Activated CD4-positive, alpha-beta T cell treated with anti-CD3 and anti-CD28 coated beads for 36 hours (primary cell): ENCODE measurements around the gene RGR. TPM values are rescaled to one million over a fixed set of nuclear protein-coding genes. Genes with fewer than 3 reads are reported as not detected.

ENCODE experiments used
- ATAC-seq: fragments of 200-7000 bp; cut with Tn5 transposase; one replicate; pipeline ENCODE4 v1.10.0; 2021; ENCODE audit warnings: mild to moderate bottlenecking, moderate library complexity
- CTCF ChIA-PET: fragments of 350-600 bp; sonication (Branson Sonifier 250); formaldehyde crosslinking; loops from one replicate; lab custom pipeline; 2021; ENCODE audit warnings: antibody characterized with exemption; lab: Charles Lee
- POLR2A ChIA-PET: fragments of 350-600 bp; sonication (Branson Sonifier 250); formaldehyde crosslinking; loops from one replicate; lab custom pipeline; 2021; ENCODE audit warnings: antibody characterized with exemption, inconsistent platforms; lab: Charles Lee
- DNase-seq: peaks from one replicate; pipeline ENCODE4 v3.0.0-alpha.2; 2020
- H3K27ac Mint-ChIP-seq: one replicate; pipeline ENCODE4 v1.8.0; 2021; ENCODE audit warnings: mixed read lengths
- H3K27me3 Mint-ChIP-seq: one replicate; pipeline ENCODE4 v1.8.0; 2021; ENCODE audit warnings: mixed read lengths
- H3K36me3 Mint-ChIP-seq: one replicate; pipeline ENCODE4 v1.8.0; 2021; ENCODE audit warnings: low read depth, mixed read lengths
- H3K4me1 Mint-ChIP-seq: one replicate; pipeline ENCODE4 v1.8.0; 2021; ENCODE audit warnings: mixed read lengths
- H3K4me3 Mint-ChIP-seq: one replicate; pipeline ENCODE4 v1.8.0; 2021; ENCODE audit warnings: mild to moderate bottlenecking, moderate library complexity, mixed read lengths
- H3K9me3 Mint-ChIP-seq: one replicate; pipeline ENCODE4 v1.8.0; 2021; ENCODE audit warnings: low read depth, mixed read lengths
- intact Hi-C, 2 experiments: fragments of 100-400 bp; cut with DNase I in 1 of 2; cut with micrococcal nuclease in 1 of 2; formaldehyde crosslinking; loops; one replicate each; pipeline versions ENCODE4 v1.14.2 to v1.15.1; 2022 to 2024; cut with DNase I, micrococcal nuclease
- total RNA-seq, 2 experiments: library from RNA; stranded (reverse); gene quantifications; one replicate each; pipeline ENCODE4 v1.2.3, GENCODE V29; 2021

RGR gene
- total RNA-seq, 2 experiments from 2014 or later = not detected

DNA sequence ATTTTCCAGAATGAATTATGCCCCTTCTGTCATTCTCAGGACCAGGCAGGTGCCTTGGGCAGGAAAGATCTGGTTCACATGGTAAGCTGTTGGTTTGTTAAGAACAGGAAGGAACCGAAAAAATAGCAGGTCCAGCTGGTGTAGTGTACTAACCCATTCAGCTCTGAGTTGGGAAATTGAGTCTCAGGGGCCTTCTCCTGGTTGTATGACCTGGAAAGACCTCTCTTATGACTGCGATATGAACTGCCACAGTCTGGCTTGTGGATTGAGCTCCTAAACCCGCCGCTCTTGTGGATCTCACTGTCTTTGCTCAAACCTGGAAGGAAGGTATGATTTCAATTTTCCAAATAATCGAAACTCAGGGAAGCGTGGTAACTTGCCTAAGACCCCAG is 8.1 kb upstream of the RGR start:
- DNase-seq (no peak), ATAC-seq (no peak)
- no peaks in the 10 kb centered on the region for H3K36me3 Mint-ChIP-seq
- H3K4me3 Mint-ChIP-seq = no peak overlapping the region
- POLR2A ChIA-PET = no interaction called here
- H3K27me3 Mint-ChIP-seq = peaks cover 11% of the 10 kb centered on the region
- intact Hi-C loops = no loop called here
- H3K27ac Mint-ChIP-seq = no peak overlapping the region
- no peaks in the 10 kb centered on the region for H3K4me1 Mint-ChIP-seq
- CTCF ChIA-PET = interaction anchor here (0.7 to 1.6 kb wide), 6 partner anchors 11 to 89 kb away, joined by 3 to 7 read pairs (median 4); no protein-coding TSS in a partner anchor
- no peaks in the 10 kb centered on the region for H3K9me3 Mint-ChIP-seq

DNA sequence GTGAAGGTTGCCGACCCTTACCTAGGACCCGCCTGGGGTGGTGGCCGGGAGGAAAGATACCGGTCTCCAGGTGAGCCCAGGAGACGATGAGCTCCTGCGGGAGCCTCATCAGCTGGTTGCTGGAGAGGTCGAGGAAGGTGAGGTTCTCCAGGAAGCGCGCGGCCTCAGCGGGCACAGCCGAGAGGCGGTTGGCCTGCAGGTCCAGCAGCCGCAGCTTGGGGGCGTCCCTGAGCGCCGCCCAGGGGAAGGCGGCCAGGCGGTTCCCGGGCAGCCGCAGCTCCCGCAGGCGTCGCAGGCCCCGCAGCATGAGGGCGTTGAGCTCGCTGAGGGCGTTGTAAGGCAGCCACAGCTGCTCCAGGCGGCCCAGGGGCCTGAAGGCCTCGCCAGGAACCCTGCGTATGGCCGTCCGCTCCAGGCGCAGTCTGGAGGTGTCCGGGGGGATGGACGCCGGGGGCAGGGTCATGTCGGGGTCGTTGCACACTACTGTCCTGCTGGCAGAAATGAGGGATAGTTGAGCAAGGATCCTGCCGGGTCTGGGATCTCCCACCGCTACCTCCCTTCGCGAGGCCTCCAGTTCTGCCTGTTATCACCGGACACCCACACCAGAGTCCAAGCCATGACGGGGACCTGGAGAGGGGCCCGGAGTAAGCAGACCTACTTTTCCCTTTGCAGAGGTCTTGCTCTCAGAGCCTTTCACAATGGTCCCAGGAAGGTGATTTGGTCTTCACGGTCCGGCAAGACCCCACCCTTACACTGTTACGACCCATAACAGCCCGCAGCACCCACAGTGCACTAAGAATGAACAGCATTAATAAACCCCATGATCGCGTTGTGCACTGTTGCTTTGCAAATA is 7.4 kb upstream of the RGR start:
- Mint-ChIP-seq H3K36me3 (no peaks in the 10 kb centered on the region), H3K4me1 (no peaks in the 10 kb centered on the region), H3K27ac (no peak overlapping the region), H3K9me3 (no peaks in the 10 kb centered on the region), H3K27me3 (peaks cover 9% of the 10 kb centered on the region), H3K4me3 (no peak overlapping the region)
- peak; percentile 47 for DNase-seq
- CTCF ChIA-PET = interaction anchor here (0.7 to 1.6 kb wide), 5 partner anchors 11 to 90 kb away, joined by 3 to 7 read pairs (median 4); no protein-coding TSS in a partner anchor
- intact Hi-C loops = no loop called here
- no peak for ATAC-seq
- POLR2A ChIA-PET = no interaction called here

DNA sequence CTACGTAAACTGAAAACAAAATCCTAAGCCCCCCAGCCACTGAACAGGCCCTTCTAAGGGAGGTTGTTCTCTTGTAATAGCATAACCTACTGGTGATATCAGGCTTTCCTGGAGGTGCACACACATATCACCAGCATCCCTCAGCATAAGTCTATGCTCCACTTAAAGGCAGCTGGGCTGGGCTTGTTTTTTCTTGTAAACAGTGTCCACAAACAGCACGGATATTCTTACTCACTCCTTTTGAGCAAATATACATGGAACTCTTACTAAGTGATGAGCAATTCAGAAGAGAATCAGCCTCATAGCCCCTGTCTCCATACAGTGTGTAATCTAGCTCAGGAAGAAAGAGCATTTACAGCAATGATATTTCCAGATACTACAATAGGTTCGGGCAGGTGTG is 5.9 kb upstream of the RGR start:
- no peak overlapping the region for H3K4me3 Mint-ChIP-seq
- H3K4me1 Mint-ChIP-seq = no peaks in the 10 kb centered on the region
- ATAC-seq (no peak), DNase-seq (no peak)
- H3K9me3 Mint-ChIP-seq = no peaks in the 10 kb centered on the region
- POLR2A ChIA-PET = no interaction called here
- no peaks in the 10 kb centered on the region for H3K36me3 Mint-ChIP-seq
- peaks cover 9% of the 10 kb centered on the region for H3K27me3 Mint-ChIP-seq
- no peak overlapping the region for H3K27ac Mint-ChIP-seq
- intact Hi-C loops = no loop called here
- CTCF ChIA-PET = interaction anchor here (0.8 to 1.4 kb wide), 5 partner anchors 18 to 301 kb away, joined by 3 to 8 read pairs (median 4); no protein-coding TSS in a partner anchor

DNA sequence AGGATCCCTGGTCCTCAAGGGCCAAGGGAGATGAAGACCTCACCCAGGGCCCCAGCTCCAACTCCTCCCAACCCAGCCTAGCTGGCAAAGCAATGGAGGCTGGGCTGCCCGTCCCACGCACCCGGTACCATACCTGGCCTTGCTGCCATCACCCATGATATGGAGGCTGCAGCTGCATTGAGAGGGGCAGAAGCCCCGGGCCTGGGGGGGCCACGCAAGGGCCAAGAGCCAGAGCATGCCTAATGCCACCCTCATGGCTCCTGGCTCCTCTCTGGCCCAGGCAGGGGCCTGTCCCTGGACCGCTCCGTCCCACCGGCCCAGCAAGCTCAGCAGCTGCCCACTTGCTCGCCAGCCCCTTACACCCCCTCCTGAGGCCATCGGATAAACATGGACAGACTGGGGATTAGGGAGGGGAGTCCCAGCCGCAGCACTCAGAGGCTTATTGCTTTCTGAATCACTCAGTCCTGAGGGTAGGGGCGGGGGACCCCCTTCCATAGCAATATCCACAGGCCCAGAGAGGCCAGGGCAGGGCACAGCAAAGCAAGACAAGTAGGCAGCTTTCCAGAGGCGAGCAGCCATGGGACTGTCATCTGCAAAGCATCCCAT is 3.6 kb upstream of the RGR start, which contains the start of gene LRIT1:
LRIT1 (minus strand) TSS at position 362 of the 606 bp plus-strand sequence; CDS start at position 255, 107 bp downstream.
- ATAC-seq (no peak), DNase-seq (no peak)
- ChIA-PET CTCF (interaction anchor here (1.0 to 1.5 kb wide), 2 partner anchors 26 to 189 kb away, joined by 3 read pairs; no protein-coding TSS in a partner anchor), POLR2A (no interaction called here)
- no peaks in the 10 kb centered on the region for H3K9me3 Mint-ChIP-seq
- peaks cover 4% of the 10 kb centered on the region for H3K27me3 Mint-ChIP-seq
- no peak within 1 kb of the TSS for H3K27ac Mint-ChIP-seq
- no peaks in the 10 kb centered on the region for H3K4me1 Mint-ChIP-seq
- intact Hi-C loops = no loop called here
- no peak within 1 kb of the TSS for H3K4me3 Mint-ChIP-seq
- H3K36me3 Mint-ChIP-seq = no peaks in the 10 kb centered on the region

DNA sequence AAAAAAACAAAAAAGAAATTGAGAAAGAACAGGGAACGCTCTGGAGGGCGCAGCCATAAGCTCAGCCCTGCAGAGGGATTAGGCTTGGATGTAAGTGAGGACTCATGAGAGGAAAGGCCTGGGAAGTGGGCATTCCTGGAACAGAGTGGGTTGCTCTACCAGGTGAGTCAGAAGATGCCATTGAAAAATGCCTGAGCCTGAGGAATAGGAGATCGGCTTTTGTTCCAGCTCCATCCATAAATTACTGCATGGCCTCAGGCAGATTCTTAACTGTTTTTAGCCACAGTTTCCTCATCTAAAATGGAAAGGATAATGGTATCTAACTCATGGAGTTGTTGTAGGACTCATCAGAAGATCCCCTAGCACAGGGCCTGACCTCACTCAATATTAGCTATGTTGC is 1.1 kb upstream of the RGR start:
- no peak for DNase-seq
- Mint-ChIP-seq H3K4me1 (no peaks in the 10 kb centered on the region), H3K27me3 (no peaks in the 10 kb centered on the region), H3K36me3 (no peaks in the 10 kb centered on the region), H3K9me3 (no peaks in the 10 kb centered on the region), H3K27ac (no peak overlapping the region), H3K4me3 (no peak overlapping the region)
- CTCF ChIA-PET = interaction anchor here (0.7 to 1.7 kb wide), 2 partner anchors 10 to 293 kb away, joined by 3 to 5 read pairs; no protein-coding TSS in a partner anchor
- intact Hi-C loops = no loop called here
- POLR2A ChIA-PET = no interaction called here
- no peak for ATAC-seq

DNA sequence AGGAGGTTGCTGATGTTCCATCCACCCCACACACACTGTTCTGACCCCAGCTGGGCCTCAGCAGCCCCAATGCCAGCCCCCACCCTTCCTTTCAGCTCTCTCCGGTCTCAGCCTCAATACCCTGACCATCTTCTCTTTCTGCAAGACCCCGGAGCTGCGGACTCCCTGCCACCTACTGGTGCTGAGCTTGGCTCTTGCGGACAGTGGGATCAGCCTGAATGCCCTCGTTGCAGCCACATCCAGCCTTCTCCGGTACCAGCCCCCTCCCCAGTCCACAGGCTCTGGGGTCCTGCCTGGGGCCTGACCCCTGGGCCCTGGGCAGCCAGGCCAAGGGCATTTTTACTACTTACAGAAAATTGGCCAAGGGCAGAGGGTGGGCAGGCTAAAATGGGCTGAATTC is 2.6 kb downstream of the RGR start:
- intact Hi-C loops = no loop called here
- H3K4me3 Mint-ChIP-seq = no peak overlapping the region
- ChIA-PET POLR2A (no interaction called here), CTCF (interaction anchor here (0.6 to 2.4 kb wide), 5 partner anchors 9 to 301 kb away, joined by 3 to 10 read pairs (median 3); no protein-coding TSS in a partner anchor)
- DNase-seq (no peak), ATAC-seq (no peak)
- H3K36me3 Mint-ChIP-seq = no peaks in the 10 kb centered on the region
- H3K27ac Mint-ChIP-seq = no peak overlapping the region
- no peaks in the 10 kb centered on the region for H3K27me3 Mint-ChIP-seq
- no peaks in the 10 kb centered on the region for H3K4me1 Mint-ChIP-seq
- no peaks in the 10 kb centered on the region for H3K9me3 Mint-ChIP-seq

DNA sequence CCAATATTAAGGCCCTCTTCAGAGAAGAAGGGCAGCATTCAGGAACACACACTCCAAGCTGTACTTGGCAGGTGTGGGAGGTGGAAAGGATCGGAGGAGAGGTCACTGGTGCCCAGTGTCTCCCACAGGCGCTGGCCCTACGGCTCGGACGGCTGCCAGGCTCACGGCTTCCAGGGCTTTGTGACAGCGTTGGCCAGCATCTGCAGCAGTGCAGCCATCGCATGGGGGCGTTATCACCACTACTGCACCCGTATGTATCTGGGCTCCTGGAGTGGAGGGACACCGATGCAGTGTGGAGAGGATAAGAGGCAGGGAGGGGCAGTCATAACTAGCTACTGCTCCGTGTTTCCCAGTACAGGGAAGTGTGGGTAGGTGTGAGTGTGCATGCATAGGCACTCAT is 3.9 kb downstream of the RGR start:
- Mint-ChIP-seq H3K27ac (no peak overlapping the region), H3K9me3 (no peaks in the 10 kb centered on the region)
- POLR2A ChIA-PET = no interaction called here

DNA sequence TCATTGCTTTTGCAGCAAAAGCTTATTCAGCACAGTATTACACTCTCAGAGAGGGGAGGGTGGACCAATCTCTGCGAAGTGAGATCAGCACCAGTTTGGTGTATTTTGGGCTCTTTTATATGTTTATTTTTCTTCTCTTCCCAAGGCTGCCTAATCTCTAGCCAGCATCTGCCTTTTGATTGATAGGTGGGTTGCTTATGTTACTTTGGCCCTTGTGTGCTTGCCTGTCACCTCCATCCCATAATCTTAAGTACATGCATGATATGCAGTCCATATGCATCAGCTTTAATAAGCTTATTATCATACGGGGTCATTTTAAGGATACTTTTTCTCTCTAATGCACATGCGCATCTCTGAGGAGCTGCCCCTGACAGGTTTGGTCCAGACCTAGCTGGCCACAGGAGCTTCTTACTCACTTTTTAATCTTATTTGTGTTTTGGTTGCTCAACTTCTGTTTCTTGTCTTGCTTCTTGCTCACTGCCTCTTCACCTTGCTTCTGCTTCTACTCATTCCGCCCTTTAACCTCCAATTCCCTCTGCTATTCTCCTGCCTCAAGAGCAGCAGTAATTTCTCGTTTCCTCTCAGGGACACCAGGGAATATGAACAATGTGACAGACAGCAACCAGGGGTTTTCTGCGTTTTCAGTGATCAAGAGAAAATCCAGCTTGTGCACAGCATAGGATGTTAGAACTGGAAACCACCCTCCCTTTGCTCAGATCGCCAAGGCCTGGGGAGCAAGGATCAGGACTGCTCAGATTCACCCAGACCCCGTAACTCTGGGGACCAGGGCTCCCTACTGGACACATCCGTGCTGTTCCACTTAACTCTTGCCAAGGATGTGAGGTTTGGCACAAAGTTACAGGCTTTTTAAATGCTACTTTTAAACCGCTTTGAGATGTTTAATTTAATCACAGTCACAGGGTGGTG is 10.0 kb downstream of the RGR start:
- Mint-ChIP-seq H3K27me3 (peaks cover 9% of the 10 kb centered on the region), H3K4me1 (peaks cover 5% of the 10 kb centered on the region), H3K9me3 (no peaks in the 10 kb centered on the region), H3K4me3 (no peak overlapping the region), H3K27ac (no peak overlapping the region), H3K36me3 (no peaks in the 10 kb centered on the region)
- intact Hi-C loops = loop anchor here in 1 of 2 experiments (5.0 kb wide), 1 partner anchor 108 kb away; no protein-coding TSS in a partner anchor
- ATAC-seq = no peak
- ChIA-PET CTCF (interaction anchor here (0.6 to 2.0 kb wide), 3 partner anchors 12 to 285 kb away, joined by 3 to 6 read pairs (median 3); no protein-coding TSS in a partner anchor), POLR2A (no interaction called here)
- DNase-seq = no peak

More for the DNA sequence above, 3.9 kb downstream of the RGR start:
- intact Hi-C loops = no loop called here
- H3K36me3 Mint-ChIP-seq = no peaks in the 10 kb centered on the region
- ATAC-seq (no peak), DNase-seq (no peak)
- CTCF ChIA-PET = interaction anchor here (1.3 to 2.4 kb wide), 3 partner anchors 8 to 300 kb away, joined by 3 to 10 read pairs (median 4); no protein-coding TSS in a partner anchor
- no peak overlapping the region for H3K4me3 Mint-ChIP-seq
- H3K27me3 Mint-ChIP-seq = no peaks in the 10 kb centered on the region
- H3K4me1 Mint-ChIP-seq = no peaks in the 10 kb centered on the region

DNA sequence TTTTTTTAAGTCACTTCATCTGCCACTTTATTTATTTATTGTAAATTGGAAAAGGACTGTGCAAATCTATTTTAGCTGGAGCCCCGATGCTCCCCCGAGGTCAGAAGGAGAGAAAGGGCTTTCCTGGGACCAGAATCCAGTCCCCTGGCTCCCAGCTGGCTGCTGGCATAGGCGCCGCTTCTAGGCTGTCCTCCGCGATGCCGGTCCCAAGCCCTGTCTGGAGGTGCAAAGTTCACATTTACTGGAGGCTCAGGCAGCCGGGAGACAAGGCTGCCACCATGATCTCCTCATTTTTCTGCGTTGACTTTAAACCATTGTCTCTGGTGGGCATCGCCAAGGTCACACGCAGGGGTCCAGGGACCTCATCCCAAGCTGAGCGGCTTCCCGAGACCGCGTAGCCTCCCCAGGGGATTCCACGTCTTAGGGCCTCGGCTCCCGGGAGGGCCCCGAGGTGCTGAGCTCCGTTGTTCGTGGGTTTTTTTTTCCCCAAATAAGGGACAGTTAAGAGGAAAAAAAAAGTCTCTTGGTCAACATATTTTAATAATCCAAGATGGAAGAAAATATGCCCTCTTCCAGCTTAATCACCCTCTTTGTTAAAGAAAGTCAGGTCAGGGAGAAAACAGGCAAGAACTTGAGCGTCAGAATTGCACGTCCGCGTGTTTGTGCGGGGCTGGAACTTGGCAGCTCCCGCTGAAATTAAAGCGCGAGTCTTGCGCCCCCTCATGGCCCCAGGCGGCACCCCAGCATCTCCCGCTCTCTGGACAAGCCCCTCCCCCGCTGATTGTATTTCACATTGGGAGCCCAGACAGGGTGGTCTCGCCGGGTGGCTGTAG is 11.9 kb downstream of the RGR start:
- Mint-ChIP-seq H3K4me3 (no peak overlapping the region), H3K36me3 (no peaks in the 10 kb centered on the region), H3K4me1 (peaks cover 5% of the 10 kb centered on the region), H3K27me3 (peaks cover 9% of the 10 kb centered on the region), H3K9me3 (no peaks in the 10 kb centered on the region), H3K27ac (no peak overlapping the region)
- DNase-seq (peak; percentile 80), ATAC-seq (peak; percentile 86)
- CTCF ChIA-PET = interaction anchor here (0.6 to 2.3 kb wide), 21 partner anchors 9 to 317 kb away, joined by 3 to 13 read pairs (median 4); no protein-coding TSS in a partner anchor
- POLR2A ChIA-PET = interaction anchor here (1.0 kb wide), 1 partner anchor 103 kb away, joined by 3 read pairs; no protein-coding TSS in a partner anchor
- intact Hi-C loops = loop anchor here in 1 of 2 experiments (5.0 kb wide), 1 partner anchor 109 kb away; no protein-coding TSS in a partner anchor
